Retinal pigment epithelial cell (primary cell): ENCODE data around the gene IPPK.

Experiments
- DNase-seq: peaks from one replicate; pipeline ENCODE4 v3.0.0-alpha.2; 2010; ENCODE audit warnings: low read depth
- H3K4me3 ChIP-seq: 2 replicates; pipeline ENCODE4 v1.5.1; 2011; ENCODE audit warnings: mild to moderate bottlenecking, low read length, control low read depth, moderate library complexity
- TF ChIP-seq, protein P1 (sequence below): conservative IDR thresholded peaks from 2 replicates; pipeline ENCODE4 v1.5.1; 2011; ENCODE audit warnings: low read depth, low read length, control low read depth, inconsistent platforms

The IPPK gene

DNA sequence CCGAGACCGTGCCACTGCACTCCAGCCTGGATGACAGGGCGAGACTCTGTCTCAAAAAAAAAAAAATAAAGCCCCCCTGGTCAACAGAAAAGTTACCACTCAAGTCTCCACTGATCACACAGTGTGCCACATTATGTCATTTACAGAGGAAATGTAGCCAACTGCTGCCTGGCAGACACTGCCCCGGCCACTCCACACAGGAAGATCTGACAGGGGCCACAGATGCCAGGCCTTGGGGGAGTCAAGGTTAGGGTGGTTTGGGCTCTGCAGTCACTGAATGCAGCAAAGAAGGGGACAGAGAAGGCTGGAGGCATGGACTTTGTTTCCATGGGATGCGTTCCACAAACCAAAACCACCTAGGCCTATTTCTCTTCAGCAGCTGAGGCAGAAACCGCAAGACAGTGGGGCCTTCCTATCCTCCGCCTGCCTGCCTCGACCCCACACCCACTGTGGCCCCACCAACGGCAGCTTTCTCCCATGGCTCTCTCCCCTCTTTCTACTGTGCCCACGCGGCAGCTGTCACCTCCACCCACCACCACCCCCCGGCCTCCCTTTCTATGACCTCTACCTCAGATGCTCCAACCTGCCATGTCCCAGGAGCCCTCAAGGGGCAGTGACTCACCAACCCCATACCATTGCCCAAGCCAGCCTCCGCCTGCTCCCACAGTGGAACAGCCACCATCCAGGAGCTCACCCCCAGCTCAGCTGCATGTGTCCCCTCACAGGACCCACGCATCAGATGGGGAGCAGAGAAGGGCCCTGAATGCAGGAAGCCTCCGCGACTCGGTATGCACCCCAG is 12.4 kb downstream of the IPPK start:
- TF ChIP-seq, protein P1, sequence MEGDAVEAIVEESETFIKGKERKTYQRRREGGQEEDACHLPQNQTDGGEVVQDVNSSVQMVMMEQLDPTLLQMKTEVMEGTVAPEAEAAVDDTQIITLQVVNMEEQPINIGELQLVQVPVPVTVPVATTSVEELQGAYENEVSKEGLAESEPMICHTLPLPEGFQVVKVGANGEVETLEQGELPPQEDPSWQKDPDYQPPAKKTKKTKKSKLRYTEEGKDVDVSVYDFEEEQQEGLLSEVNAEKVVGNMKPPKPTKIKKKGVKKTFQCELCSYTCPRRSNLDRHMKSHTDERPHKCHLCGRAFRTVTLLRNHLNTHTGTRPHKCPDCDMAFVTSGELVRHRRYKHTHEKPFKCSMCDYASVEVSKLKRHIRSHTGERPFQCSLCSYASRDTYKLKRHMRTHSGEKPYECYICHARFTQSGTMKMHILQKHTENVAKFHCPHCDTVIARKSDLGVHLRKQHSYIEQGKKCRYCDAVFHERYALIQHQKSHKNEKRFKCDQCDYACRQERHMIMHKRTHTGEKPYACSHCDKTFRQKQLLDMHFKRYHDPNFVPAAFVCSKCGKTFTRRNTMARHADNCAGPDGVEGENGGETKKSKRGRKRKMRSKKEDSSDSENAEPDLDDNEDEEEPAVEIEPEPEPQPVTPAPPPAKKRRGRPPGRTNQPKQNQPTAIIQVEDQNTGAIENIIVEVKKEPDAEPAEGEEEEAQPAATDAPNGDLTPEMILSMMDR, result no peak
- DNase-seq, result no peak
- H3K4me3 ChIP-seq, result no peak overlapping the region

DNA sequence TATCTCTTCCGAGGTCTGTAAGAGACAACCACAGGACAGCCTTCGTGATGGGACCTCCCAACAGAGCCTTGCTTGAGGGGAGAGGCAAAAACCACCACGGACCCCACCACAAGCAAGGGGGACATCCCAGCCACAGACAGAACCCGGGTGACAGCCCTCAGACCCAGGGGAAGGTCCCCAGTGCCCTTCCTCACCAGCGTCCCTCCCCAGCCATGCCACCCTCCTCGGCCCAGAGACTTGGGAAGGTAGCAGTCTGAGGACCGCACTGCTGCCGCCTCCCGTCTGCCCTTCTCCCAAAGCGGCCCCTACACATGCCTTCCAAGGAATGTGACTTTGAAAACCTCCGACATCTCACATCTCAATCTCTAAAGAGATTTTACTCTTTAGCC is 13.4 kb downstream of the IPPK start:
- TF ChIP-seq, protein P1, result no peak
- H3K4me3 ChIP-seq, result no peak overlapping the region
- no peak for DNase-seq

DNA sequence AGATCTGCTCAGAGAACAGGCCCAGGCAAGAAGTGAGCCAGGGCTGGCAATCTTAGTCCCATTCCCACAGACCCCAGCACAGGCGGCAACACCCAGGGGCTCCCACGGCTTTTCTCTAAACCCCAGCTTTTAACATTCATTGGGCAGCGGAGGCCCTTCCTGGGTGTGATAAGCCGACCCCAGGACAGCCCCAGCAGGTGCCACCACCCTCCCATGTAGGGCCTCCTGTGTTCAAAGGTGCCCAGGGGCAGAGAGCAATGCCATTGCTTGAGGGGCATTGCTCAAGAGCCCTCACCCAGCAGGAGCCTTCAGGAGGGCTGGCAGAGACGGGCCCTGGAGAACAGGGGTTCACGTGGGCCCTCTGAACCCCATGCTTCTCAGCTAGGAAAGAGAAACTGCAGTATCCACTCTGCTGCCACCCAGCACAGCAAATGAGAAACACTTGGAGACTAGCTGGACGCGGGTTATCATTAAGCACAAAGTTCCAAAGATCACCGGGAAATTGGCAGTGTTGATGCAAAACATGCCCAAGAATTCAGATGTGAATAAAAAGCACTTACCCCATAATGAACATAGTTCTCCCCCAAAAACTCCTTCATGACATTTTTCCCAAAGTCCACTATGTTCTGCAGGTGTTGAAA is 13.9 kb downstream of the IPPK start:
- TF ChIP-seq, protein P1, result no peak

DNA sequence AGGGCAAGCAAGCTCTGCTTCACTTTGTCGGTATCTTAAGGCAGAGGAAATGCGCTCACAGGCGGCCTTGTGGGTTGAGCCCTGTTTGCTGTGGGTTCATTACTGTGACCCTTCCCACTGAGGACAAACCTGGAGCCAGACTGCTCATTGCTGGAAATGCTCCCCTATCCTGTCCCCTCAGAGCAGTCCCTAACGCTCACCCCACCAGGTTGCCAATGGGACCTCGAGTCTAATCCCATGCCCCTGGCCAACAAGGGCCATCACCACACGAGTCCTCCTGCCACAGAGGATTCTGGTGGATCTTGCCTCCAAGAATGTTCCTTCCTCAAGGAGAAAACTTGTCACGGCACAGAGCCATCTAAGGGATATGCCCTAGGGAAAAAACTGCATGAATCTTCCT is 14.6 kb downstream of the IPPK start:
- no peak for DNase-seq
- TF ChIP-seq, protein P1, result no peak
- H3K4me3 ChIP-seq, result no peak overlapping the region

More for the DNA sequence above, 13.9 kb downstream of the IPPK start:
- no peak overlapping the region for H3K4me3 ChIP-seq
- DNase-seq, result no peak

DNA sequence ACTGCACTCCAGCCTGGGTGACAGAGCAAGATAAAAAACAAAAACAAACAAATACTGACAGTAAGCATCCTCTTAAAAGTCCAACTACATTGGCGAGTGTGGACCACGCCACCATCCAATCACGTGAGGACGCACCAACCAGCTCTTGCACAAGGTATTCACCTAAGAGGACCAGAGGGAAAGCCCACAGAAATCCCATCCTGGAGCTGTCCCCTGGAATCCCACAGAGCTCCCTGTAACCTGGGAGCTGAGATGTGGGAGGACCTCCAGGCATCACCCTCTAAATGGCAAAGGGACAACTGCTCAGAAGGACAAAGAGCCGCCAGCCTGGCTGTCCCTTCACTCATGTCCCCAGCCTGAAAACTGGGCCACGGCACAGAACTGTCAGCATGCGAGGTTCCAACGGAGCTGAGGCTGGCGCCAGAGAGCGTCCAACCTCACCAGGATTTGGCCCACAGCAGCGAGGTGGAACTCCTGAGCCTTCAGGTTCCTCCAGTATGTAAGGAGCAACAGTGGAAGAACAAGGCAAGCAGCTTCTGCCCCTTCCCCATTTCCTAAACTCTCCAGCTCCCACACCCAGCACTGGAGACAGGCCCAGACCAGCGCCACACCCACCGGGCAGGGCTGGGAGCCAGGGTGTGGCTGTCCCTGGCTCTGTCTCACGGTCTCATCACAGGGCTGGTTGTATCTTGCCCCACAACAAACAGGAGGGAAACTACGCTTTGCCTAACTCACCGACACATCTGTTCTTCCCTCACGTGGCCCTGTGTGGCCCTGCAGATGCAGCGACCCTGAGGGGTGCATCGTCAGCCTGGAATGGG is 15.2 kb downstream of the IPPK start:
- no peak for DNase-seq
- H3K4me3 ChIP-seq, result no peak overlapping the region
- TF ChIP-seq, protein P1, result no peak

DNA sequence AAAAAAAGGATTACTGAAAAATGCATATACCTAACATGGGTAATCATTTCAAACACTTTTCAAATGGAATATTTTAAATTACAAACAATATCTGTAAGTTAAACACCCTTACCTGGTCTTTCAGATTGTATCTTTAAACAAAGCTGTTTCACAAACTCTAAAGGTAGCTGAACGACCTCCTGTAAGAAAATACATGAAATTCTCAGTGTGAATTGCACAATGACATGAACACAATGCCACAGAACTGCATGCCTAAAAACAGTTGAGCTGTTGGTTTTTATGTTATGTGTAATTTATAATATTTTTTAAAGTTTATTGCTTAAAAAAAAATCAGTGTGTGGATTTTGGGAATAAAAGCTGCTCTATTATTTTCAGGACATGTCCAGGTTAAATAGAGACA is 17.5 kb downstream of the IPPK start:
- DNase-seq, result no peak
- TF ChIP-seq, protein P1, result no peak
- no peak overlapping the region for H3K4me3 ChIP-seq
